ENCODE measurements around the gene NRXN2.

NRXN2 gene

GRCh38 chr11:64560139-64560771 is 162.7 kb downstream of the NRXN2 start:
- no peak for DNase-seq

GRCh38 chr11:64559351-64560138 is 163.5 kb downstream of the NRXN2 start:
- DNase-seq, result no peak

- DNase-seq, result no peak
These were observed 164.1 kb downstream of the NRXN2 start for GRCh38 chr11:64558869-64559268.

- DNase-seq, result no peak
These were observed 164.8 kb downstream of the NRXN2 start for GRCh38 chr11:64558065-64558745.

- DNase-seq, result no peak
These were observed 166.2 kb downstream of the NRXN2 start for GRCh38 chr11:64556721-64557250.

Data from DMS153 (cell line).